B cell (primary cell): ENCODE results near the gene GADD45A. TPM values are rescaled to one million over a fixed set of nuclear protein-coding genes. Genes with fewer than 3 reads are reported as not detected.

Experiments used
- ATAC-seq: fragments of 200-7000 bp; cut with Tn5 transposase; one replicate; pipeline ENCODE4 v1.10.0; 2021; ENCODE audit warnings: low read depth, mild to moderate bottlenecking, moderate number of reproducible peaks, moderate library complexity
- CTCF ChIA-PET: fragments of 350-600 bp; sonication (Branson Sonifier 250); formaldehyde crosslinking; loops from one replicate; lab custom pipeline; 2021; ENCODE audit warnings: antibody characterized with exemption, inconsistent platforms; lab: Charles Lee
- POLR2A ChIA-PET: fragments of 350-600 bp; sonication (Branson Sonifier 250); formaldehyde crosslinking; loops from one replicate; lab custom pipeline; 2021; ENCODE audit warnings: antibody characterized with exemption; lab: Charles Lee
- DNase-seq: peaks from one replicate; pipeline ENCODE4 v3.0.0; 2013
- H2AFZ ChIP-seq: 2 replicates; pipeline ENCODE4 v1.6.1; 2012; ENCODE audit warnings: mild to moderate bottlenecking, low read depth, low read length; ENCODE audit not compliant: insufficient read depth, poor library complexity, severe bottlenecking
- H3K27ac ChIP-seq, 2 donors: 1 replicate in 1 of 2; 2 replicates in 1 of 2; pipeline ENCODE4 v1.5.1; 2012 to 2013; ENCODE audit warnings: low read length in 2 of 2, mild to moderate bottlenecking in 2 of 2, moderate library complexity in 1 of 2
- H3K27me3 ChIP-seq, 4 experiments: fragments of 200-600 bp in 1 of 4; sonication (generic) in 1 of 4; replicated peaks in 1 of 4; 1 replicate in 2 of 4; 2 replicates in 2 of 4; pipeline versions ENCODE4 v1.6.1 to v1.7.0; 2013 to 2016; ENCODE audit warnings: low read length in 3 of 4, mild to moderate bottlenecking in 2 of 4, mixed read lengths in 1 of 4, moderate library complexity in 1 of 4; ENCODE audit not compliant: insufficient read depth in 4 of 4, control insufficient read depth in 3 of 4; ENCODE audit errors: control extremely low read depth in 1 of 4
- H3K36me3 ChIP-seq, 2 experiments: replicated peaks in 1 of 2; 1 replicate in 1 of 2; 2 replicates in 1 of 2; pipeline versions ENCODE4 v1.6.1 to v1.7.1; 2013; ENCODE audit warnings: low read length in 1 of 2; ENCODE audit not compliant: insufficient read depth in 2 of 2, control insufficient read depth in 1 of 2; ENCODE audit errors: control extremely low read depth in 1 of 2, extremely low read depth in 1 of 2
- H3K4me1 ChIP-seq, 2 donors: fragments of 200-600 bp in 1 of 2; sonication (generic) in 1 of 2; 1 replicate in 1 of 2; 2 replicates in 1 of 2; pipeline versions ENCODE4 v1.5.1 to v1.6.1; 2013 to 2017; ENCODE audit warnings: low read length in 2 of 2; ENCODE audit not compliant: control insufficient read depth in 2 of 2, insufficient read depth in 2 of 2
- H3K4me2 ChIP-seq: replicated peaks from 2 replicates; pipeline ENCODE3; 2012; ENCODE audit warnings: mild to moderate bottlenecking, low read depth, low read length; ENCODE audit not compliant: poor library complexity, severe bottlenecking
- H3K4me3 ChIP-seq, 5 experiments: fragments of 200-600 bp in 1 of 5; sonication (generic) in 1 of 5; 1 replicate in 3 of 5; 2 replicates in 2 of 5; pipeline versions ENCODE4 v1.5.1 to v1.7.0; 2011 to 2016; ENCODE audit warnings: low read length in 4 of 5, mild to moderate bottlenecking in 4 of 5, low read depth in 2 of 5, control low read depth in 1 of 5, moderate library complexity in 1 of 5; ENCODE audit not compliant: insufficient read depth in 1 of 5; ENCODE audit errors: control extremely low read depth in 1 of 5, extremely low read depth in 1 of 5
- H3K79me2 ChIP-seq: fragments of 200-600 bp; sonication (generic); one replicate; pipeline ENCODE4 v1.6.0; 2016; ENCODE audit warnings: low read length; ENCODE audit not compliant: control insufficient read depth, insufficient read depth
- H3K9ac ChIP-seq: fragments of 200-600 bp; sonication (generic); 2 replicates; pipeline ENCODE4 v1.6.1; 2017; ENCODE audit warnings: mild to moderate bottlenecking, low read length, moderate library complexity
- H3K9me3 ChIP-seq, 3 donors: one replicate each; pipeline versions ENCODE4 v1.6.1 to v1.7.1; 2013; ENCODE audit warnings: low read length in 2 of 3; ENCODE audit not compliant: control insufficient read depth in 2 of 3, insufficient read depth in 1 of 3; ENCODE audit errors: control extremely low read depth in 1 of 3
- H4K20me1 ChIP-seq: 2 replicates; pipeline ENCODE4 v1.6.0; 2012; ENCODE audit warnings: mild to moderate bottlenecking, low read length; ENCODE audit not compliant: insufficient read depth, control insufficient read depth, poor library complexity, severe bottlenecking
- H3K27ac Mint-ChIP-seq: one replicate; pipeline ENCODE4 v1.8.0; 2021; ENCODE audit warnings: mixed read lengths
- H3K27me3 Mint-ChIP-seq: one replicate; pipeline ENCODE4 v1.8.0; 2021; ENCODE audit warnings: mixed read lengths
- H3K4me1 Mint-ChIP-seq: one replicate; pipeline ENCODE4 v1.8.0; 2021; ENCODE audit warnings: mixed read lengths
- H3K4me3 Mint-ChIP-seq: one replicate; pipeline ENCODE4 v1.8.0; 2021; ENCODE audit warnings: mixed read lengths
- H3K9me3 Mint-ChIP-seq: one replicate; pipeline ENCODE4 v1.8.0; 2022; ENCODE audit warnings: mixed read lengths; ENCODE audit not compliant: insufficient read depth
- EZH2 ChIP-seq: IDR thresholded peaks from 2 replicates; pipeline ENCODE4 v1.6.1; 2012; ENCODE audit warnings: borderline replicate concordance, low read depth, mild to moderate bottlenecking, moderate library complexity, low read length; ENCODE audit not compliant: insufficient read depth, poor library complexity, severe bottlenecking
- WGBS: methylation state at CpG from one replicate; pipeline ENCODE4 v1.1.5; 2013; ENCODE audit warnings: missing lambda C conversion rate; ENCODE audit not compliant: insufficient coverage; 5-methylcytosine and 5-hydroxymethylcytosine counted together
- intact Hi-C: fragments of 100-400 bp; cut with micrococcal nuclease; formaldehyde crosslinking; loops from one replicate; pipeline ENCODE4 v1.10.0; 2022
- polyA plus RNA-seq: library from polyadenylated mRNA; depleted of rRNA; stranded (reverse); fragments of >200 nt; gene quantifications from 2 replicates; pipeline ENCODE4 v1.2.3, GENCODE V29; 2012
- total RNA-seq, 2 donors: library from RNA; stranded (reverse); fragments of 120-200 nt in 1 of 2; gene quantifications; 1 replicate in 1 of 2; 2 replicates in 1 of 2; pipeline versions ENCODE4 v1.2.3 to v1.2.4, GENCODE V29; 2013 to 2022
- TF ChIP-seq, protein P1 (sequence below): fragments of 200-600 bp; IDR thresholded peaks from one replicate; pipeline ENCODE4 v1.8.0; 2022; ENCODE audit warnings: antibody characterized with exemption, mild to moderate bottlenecking

GADD45A gene
- total and polyA plus RNA-seq, 2 donors (not counting 1 experiment from before 2014, with no cell fraction given): 11.6 to 21.1 TPM

DNA sequence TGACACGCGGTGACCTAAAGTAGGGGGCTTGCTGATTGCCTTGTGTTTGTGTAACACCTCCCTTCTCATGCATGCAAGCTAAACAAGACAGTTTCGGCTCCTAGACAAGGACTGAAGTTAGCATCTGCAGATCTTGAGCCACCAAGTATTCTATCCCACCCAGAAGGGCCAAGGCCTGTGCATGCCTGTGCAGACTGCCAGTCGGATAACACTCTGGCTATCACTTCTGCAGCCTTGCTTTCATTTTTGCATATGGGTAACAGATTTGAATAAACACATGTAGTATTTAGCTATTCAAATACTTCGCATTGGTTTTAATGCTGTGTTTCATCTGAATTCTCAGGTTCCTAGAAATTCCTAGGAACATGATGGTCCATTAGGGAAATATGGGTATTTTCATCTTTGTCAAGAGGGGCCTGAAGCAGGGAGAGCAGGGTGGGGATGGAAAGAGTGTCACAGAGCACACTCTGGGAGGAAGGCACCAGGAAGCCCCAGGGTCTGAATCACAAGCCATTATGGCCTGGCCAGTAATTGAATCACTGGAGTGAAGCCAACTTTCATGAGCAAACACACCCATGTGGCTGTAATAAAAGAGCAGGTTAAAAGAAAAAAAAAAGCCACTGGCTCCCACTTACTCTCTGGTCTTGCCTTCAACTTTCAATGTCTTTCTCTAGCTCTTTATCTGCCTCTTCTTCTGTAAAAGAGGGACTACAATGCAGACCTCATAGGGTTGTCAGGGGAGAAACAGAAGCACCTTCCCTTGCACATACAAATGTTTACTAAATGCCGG is 28.3 kb downstream of the GADD45A start:
- no peaks in the 10 kb centered on the region for H4K20me1 ChIP-seq
- no peaks in the 10 kb centered on the region for H3K4me1 ChIP-seq
- intact Hi-C loops: no loop called here
- no peak overlapping the region for H3K27ac ChIP-seq
- 100% methylated on average over 3 of the region's 6 CpGs for WGBS
- no peak overlapping the region for H3K4me3 Mint-ChIP-seq
- H3K27me3 ChIP-seq: no peaks in the 10 kb centered on the region
- H2AFZ ChIP-seq: no peak overlapping the region
- H3K4me2 ChIP-seq: no peak overlapping the region
- peaks cover 1% of the 10 kb centered on the region for H3K4me1 Mint-ChIP-seq
- no peak for DNase-seq
- H3K9me3 Mint-ChIP-seq: no peaks in the 10 kb centered on the region
- no peaks in the 10 kb centered on the region for H3K27me3 Mint-ChIP-seq
- no peak for TF ChIP-seq EZH2
- TF ChIP-seq, protein P1, sequence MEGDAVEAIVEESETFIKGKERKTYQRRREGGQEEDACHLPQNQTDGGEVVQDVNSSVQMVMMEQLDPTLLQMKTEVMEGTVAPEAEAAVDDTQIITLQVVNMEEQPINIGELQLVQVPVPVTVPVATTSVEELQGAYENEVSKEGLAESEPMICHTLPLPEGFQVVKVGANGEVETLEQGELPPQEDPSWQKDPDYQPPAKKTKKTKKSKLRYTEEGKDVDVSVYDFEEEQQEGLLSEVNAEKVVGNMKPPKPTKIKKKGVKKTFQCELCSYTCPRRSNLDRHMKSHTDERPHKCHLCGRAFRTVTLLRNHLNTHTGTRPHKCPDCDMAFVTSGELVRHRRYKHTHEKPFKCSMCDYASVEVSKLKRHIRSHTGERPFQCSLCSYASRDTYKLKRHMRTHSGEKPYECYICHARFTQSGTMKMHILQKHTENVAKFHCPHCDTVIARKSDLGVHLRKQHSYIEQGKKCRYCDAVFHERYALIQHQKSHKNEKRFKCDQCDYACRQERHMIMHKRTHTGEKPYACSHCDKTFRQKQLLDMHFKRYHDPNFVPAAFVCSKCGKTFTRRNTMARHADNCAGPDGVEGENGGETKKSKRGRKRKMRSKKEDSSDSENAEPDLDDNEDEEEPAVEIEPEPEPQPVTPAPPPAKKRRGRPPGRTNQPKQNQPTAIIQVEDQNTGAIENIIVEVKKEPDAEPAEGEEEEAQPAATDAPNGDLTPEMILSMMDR: no peak
- H3K79me2 ChIP-seq: no peaks in the 10 kb centered on the region
- no peak overlapping the region for H3K4me3 ChIP-seq
- POLR2A ChIA-PET: no interaction called here
- H3K36me3 ChIP-seq: no peaks in the 10 kb centered on the region
- H3K9ac ChIP-seq: no peak overlapping the region
- H3K27ac Mint-ChIP-seq: no peak overlapping the region
- no peaks in the 10 kb centered on the region for H3K9me3 ChIP-seq
- CTCF ChIA-PET: interaction anchor here (1.5 kb wide), 1 partner anchor 47 kb away, joined by 4 read pairs; no protein-coding TSS in a partner anchor
- ATAC-seq: no peak

DNA sequence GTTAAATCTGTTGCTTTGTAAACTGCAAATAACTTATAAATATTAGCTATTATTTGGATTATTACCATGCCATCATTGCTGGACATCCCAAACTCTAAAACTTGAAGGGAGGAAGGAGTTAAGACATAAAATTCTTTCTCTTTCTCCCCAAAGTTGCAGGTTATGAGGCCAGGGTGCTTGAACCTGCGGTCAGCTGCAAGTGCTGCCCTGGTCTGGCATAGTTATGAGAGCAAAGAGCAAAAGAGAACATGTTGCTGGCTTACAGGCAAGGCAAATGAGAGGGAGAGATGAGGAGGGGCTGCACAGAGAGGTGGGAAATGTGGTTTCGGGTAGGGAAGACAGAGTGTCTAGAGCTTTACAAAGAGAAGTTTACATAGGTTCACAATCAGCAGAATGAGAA is 30.8 kb downstream of the GADD45A start:
- Histone ChIP-seq H3K79me2 (no peaks in the 10 kb centered on the region), H3K27ac (no peak overlapping the region), H3K36me3 (no peaks in the 10 kb centered on the region), H3K9me3 (no peaks in the 10 kb centered on the region), H3K9ac (no peak overlapping the region), H3K4me1 (no peaks in the 10 kb centered on the region), H4K20me1 (no peaks in the 10 kb centered on the region), H2AFZ (no peak overlapping the region), H3K4me2 (no peak overlapping the region), H3K27me3 (peaks cover 0 to 4% (median 0%) of the 10 kb centered on the region in 4 experiments), H3K4me3 (no peak overlapping the region)
- no peaks in the 10 kb centered on the region for H3K9me3 Mint-ChIP-seq
- H3K27me3 Mint-ChIP-seq: no peaks in the 10 kb centered on the region
- H3K4me3 Mint-ChIP-seq: no peak overlapping the region
- ATAC-seq (no peak), DNase-seq (no peak)
- H3K4me1 Mint-ChIP-seq: peaks cover 1% of the 10 kb centered on the region
- TF ChIP-seq, protein P1: no peak
- H3K27ac Mint-ChIP-seq: no peak overlapping the region
- CTCF ChIA-PET: interaction anchor here (0.8 kb wide), 1 partner anchor 51 kb away, joined by 3 read pairs; no protein-coding TSS in a partner anchor
- no CpG with 5 or more reads among the region's 2 CpGs for WGBS
- intact Hi-C loops: no loop called here
- POLR2A ChIA-PET: no interaction called here
